GM19099 (cell line): Measurements from ENCODE around the gene TBL1X.

ENCODE experiments used
- POLR2A ChIP-seq: IDR thresholded peaks from 3 replicates; pipeline ENCODE4 v1.6.1; 2011; ENCODE audit warnings: low read depth; ENCODE audit not compliant: insufficient read length; ENCODE audit errors: extremely low read depth

The TBL1X gene

GRCh38 chrX:9476810-9477575 lies 12.1 kb downstream of the TBL1X start:
- TF ChIP-seq POLR2A, result no peak

DNA sequence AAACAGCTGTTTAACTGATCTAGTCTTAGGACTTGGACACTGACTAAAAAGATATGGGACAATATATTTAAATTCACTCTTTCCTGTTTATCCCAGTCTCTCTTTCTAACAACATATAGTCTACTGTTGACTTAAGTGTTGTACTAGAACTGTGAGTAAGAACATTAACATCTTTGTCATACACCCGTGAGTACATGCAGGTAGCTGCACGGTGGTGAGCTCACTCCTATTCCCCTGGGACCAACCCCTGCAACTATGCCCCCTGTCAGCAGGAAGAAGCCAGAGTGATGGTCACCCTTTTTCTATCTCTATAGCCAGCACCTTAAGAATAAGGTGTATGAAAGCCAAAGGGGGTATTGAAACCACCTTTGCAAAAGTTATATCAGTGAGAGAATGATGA lies 17.6 kb downstream of the TBL1X start:
- TF ChIP-seq POLR2A, result no peak

DNA sequence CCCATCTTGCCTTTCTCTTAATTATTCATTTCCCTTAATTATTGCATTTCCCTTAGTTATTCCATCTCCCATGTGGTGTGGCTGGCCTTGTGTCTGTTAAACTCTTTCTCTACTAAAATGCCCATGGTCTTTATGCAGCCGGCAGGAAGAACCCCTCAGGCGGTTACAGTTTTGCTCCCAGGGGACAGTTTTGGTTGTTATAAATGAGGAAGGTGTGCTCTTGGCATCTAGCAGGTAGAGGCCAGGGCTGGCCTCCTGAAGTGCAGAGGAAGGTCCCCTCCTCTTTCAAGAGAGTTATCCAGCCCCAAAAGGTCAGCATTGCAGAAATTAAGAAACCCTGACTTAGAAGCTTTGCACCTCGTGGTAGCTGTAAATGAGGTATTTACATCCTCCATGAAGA lies 18.0 kb downstream of the TBL1X start:
- TF ChIP-seq POLR2A, result no peak

- TF ChIP-seq POLR2A, result no peak
Measured at GRCh38 chrX:9483376-9483775, 18.5 kb downstream of the TBL1X start.

- TF ChIP-seq POLR2A, result no peak
Measured at GRCh38 chrX:9486786-9487387, 22.0 kb downstream of the TBL1X start.

DNA sequence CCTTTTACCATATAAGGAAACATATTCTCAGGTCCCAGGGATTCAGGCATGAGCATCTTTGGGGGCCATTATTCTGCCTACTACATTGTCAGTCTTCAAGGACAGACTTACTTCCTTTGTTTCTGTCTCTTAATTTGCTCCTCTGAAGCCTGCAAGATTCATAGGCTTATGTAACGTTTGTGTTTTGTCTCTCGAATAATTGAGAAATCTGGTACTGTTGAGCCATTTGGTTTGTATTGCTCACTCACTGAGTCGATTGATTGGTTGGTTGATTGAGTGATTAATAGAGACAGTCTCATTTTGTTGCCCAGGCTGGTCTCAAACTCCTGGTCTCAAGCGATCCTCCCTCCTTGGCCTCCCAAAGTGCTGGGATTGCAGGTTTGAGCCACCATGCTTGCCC lies 23.7 kb downstream of the TBL1X start:
- no peak for TF ChIP-seq POLR2A

- TF ChIP-seq POLR2A, result no peak
Measured at GRCh38 chrX:9489234-9489633, 24.4 kb downstream of the TBL1X start.

- TF ChIP-seq POLR2A, result no peak
Measured at GRCh38 chrX:9492901-9493300, 28.0 kb downstream of the TBL1X start.

DNA sequence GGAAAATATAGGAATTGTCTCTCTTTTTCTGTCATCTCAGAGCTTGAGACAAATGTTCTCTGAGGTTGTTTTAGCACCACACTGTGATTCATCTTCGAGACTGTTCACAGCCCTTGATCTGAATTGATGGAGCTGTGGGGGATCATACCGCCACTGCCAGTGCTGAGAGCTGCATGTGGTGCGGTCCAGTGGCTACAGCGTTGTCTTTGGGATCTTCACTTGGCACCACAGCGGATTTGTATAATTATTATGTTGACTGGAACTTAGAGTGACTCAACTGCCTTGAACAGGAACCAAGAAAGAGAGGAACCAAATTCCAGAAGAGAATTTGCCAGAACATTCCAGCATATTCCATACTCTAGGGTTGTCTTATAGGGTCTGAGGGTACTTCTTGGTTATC lies 29.1 kb downstream of the TBL1X start:
- no peak for TF ChIP-seq POLR2A

DNA sequence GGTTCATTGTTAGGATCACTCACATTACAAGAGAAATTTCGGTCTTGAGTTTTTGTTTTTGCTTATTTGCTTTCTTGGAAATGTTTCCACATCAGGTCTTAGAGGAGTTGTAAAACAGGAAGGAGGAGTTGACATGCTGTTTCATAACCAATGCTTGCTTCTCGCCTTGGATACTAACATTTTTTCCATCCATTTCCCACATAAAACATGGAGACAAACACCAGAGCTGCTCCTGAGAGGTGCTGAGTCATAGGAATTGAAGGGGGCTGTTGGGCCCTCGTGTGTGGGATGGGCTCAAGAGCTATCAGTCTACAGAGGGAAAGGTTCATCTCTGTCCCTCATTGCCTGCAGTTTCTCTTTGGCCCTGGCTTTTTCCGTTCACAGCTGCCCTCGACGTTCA lies 29.9 kb downstream of the TBL1X start:
- TF ChIP-seq POLR2A, result no peak

DNA sequence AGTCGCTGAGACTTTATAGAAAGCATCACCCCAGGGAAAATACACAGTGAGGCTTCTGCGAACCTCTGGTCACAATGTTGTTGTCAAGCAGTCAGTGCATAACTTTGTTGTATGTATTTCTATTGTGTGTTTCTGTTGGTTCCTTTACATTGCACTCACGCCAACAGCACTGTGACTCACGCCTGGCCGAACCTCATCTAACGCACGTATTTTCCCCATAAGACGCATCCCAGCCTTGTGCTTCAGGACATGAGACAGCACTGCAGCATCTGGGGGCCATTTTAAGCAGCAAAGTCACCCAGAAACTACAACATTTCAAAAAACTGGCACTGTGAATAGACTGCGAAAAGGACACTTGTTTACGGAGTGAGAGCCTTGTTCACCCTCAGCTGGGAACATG lies 30.6 kb downstream of the TBL1X start:
- no peak for TF ChIP-seq POLR2A

GRCh38 chrX:9498236-9498635 lies 33.4 kb downstream of the TBL1X start:
- no peak for TF ChIP-seq POLR2A

DNA sequence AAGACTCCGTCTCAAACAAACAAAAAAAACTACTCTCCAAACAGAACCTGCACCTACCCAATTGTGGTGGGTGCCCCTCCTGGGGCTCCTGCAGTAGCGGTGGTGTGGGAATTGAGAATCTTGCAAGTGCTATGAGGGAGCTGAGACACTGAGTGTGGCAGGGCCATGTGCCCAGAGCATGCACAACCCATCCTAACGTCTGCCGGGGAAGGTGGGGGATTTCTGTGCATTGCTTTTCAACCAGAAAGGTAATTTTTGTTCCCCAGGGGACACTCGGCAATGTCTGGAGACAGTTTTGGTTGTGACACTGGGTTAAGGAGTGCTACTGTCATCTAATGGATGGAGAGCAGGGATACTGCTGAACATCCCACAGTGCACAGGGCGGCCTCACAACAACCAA lies 35.7 kb downstream of the TBL1X start:
- no peak for TF ChIP-seq POLR2A

- no peak for TF ChIP-seq POLR2A
Measured at GRCh38 chrX:9501362-9501761, 36.5 kb downstream of the TBL1X start.

- TF ChIP-seq POLR2A, result no peak
Measured at GRCh38 chrX:9503261-9503660, 38.4 kb downstream of the TBL1X start.

GRCh38 chrX:9510366-9510765 lies 45.5 kb downstream of the TBL1X start:
- TF ChIP-seq POLR2A, result no peak

DNA sequence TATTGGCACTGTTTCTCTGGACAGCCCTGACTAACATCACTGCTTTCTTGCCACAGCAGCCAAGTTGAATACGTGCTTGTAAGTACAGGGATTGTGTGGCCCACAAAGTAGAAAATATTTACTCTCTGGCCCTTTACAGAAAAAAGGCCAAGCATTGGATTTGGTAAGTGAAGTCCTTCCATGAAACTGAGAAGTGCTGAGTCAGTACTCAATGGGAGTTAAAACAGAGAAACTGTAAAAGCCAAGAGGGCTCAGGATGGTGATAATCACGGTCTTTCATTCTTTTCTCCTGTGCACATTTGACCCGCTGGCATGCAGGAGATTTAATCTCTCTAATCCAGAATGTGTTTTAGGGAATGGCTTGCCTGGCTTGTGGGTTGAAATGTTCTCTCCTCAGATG lies 46.1 kb downstream of the TBL1X start:
- no peak for TF ChIP-seq POLR2A
